SK-N-SH (cell line): Measurements from ENCODE around the gene AHDC1. TPM values are rescaled to one million over a fixed set of nuclear protein-coding genes. Genes with fewer than 3 reads are reported as not detected.

ENCODE experiments used
- CTCF ChIA-PET: fragments of 300-600, 350-600 bp; formaldehyde crosslinking; extraction: SDS; loops from one replicate; lab custom pipeline; 2021; lab: Yijun Ruan, JAX
- POLR2A ChIA-PET: fragments of 350-600 bp; sonication (Branson Sonifier 250); formaldehyde crosslinking; extraction: SDS; loops from one replicate; lab custom pipeline; 2020; ENCODE audit warnings: antibody characterized with exemption, inconsistent platforms; lab: Yijun Ruan, JAX
- DNase-seq: peaks from one replicate; pipeline ENCODE4 v3.0.0; 2012
- H2AFZ ChIP-seq: fragments of 200-600 bp; sonication (generic); 2 replicates; pipeline ENCODE4 v1.8.1; 2016; ENCODE audit warnings: antibody characterized with exemption, mild to moderate bottlenecking, low read depth
- H3F3A ChIP-seq: fragments of 200-600 bp; sonication (generic); replicated peaks from 2 replicates; pipeline ENCODE3; 2016; ENCODE audit warnings: antibody characterized with exemption, mild to moderate bottlenecking; ENCODE audit not compliant: insufficient read depth
- H3K27ac ChIP-seq, 2 experiments: fragments of 200-500 bp in 1 of 2; fragments of 200-600 bp in 1 of 2; sonication (Bioruptor generic) in 1 of 2; sonication (generic), shearing (Covaris generic) in 1 of 2; 2 replicates each; pipeline versions ENCODE4 v1.5.1 to v1.6.1; 2014 to 2016; ENCODE audit warnings: low read depth in 2 of 2, inconsistent platforms in 1 of 2, low read length in 1 of 2, mild to moderate bottlenecking in 1 of 2, mixed read lengths in 1 of 2
- H3K27me3 ChIP-seq: fragments of 200-600 bp; sonication (generic), shearing (Covaris generic); 2 replicates; pipeline ENCODE4 v1.6.1; 2016; ENCODE audit warnings: mixed run types; ENCODE audit not compliant: insufficient read depth
- H3K36me3 ChIP-seq, 2 experiments: fragments of 200-500 bp in 1 of 2; fragments of 200-600 bp in 1 of 2; sonication (Bioruptor generic) in 1 of 2; sonication (generic) in 1 of 2; replicated peaks in 1 of 2; 2 replicates each; pipeline versions ENCODE3 to v1.5.1; 2014 to 2016; ENCODE audit warnings: low read length in 1 of 2, mild to moderate bottlenecking in 1 of 2; ENCODE audit not compliant: insufficient read depth in 2 of 2, control insufficient read depth in 1 of 2
- H3K4me1 ChIP-seq, 2 experiments: fragments of 200-500 bp in 1 of 2; fragments of 200-600 bp in 1 of 2; sonication (Bioruptor generic) in 1 of 2; sonication (generic), shearing (Covaris generic) in 1 of 2; 2 replicates each; pipeline versions ENCODE4 v1.5.1 to v1.6.1; 2014 to 2016; ENCODE audit warnings: low read depth in 1 of 2, low read length in 1 of 2, mixed run types in 1 of 2; ENCODE audit not compliant: insufficient read depth in 2 of 2, control insufficient read depth in 1 of 2
- H3K4me2 ChIP-seq: fragments of 200-600 bp; sonication (generic), shearing (Covaris generic); 2 replicates; pipeline ENCODE4 v1.6.1; 2017; ENCODE audit warnings: mixed run types
- H3K4me3 ChIP-seq, 2 experiments: fragments of 200-500 bp in 1 of 2; fragments of 200-600 bp in 1 of 2; sonication (Bioruptor generic) in 1 of 2; sonication (generic), shearing (Covaris generic) in 1 of 2; 2 replicates each; pipeline versions ENCODE4 v1.5.1 to v1.8.1; 2014 to 2016; ENCODE audit warnings: low read depth in 2 of 2, inconsistent platforms in 1 of 2, low read length in 1 of 2, mild to moderate bottlenecking in 1 of 2, mixed read lengths in 1 of 2, moderate library complexity in 1 of 2
- H3K79me2 ChIP-seq: fragments of 200-600 bp; sonication (generic); 2 replicates; pipeline ENCODE4 v1.8.1; 2017; ENCODE audit warnings: mild to moderate bottlenecking; ENCODE audit not compliant: insufficient read depth
- H3K9ac ChIP-seq: fragments of 200-600 bp; sonication (generic); 2 replicates; pipeline ENCODE4 v1.6.1; 2017; ENCODE audit warnings: mixed run types
- H3K9me2 ChIP-seq: fragments of 200-600 bp; sonication (generic); 2 replicates; pipeline ENCODE4 v1.6.1; 2017; ENCODE audit warnings: mixed run types
- H3K9me3 ChIP-seq: fragments of 200-600 bp; sonication (generic); 2 replicates; pipeline ENCODE4 v1.6.1; 2017; ENCODE audit warnings: mixed run types, mild to moderate bottlenecking, moderate library complexity
- H4K20me1 ChIP-seq: fragments of 200-600 bp; sonication (generic); 2 replicates; pipeline ENCODE4 v1.6.1; 2017; ENCODE audit warnings: mild to moderate bottlenecking, mixed run types; ENCODE audit not compliant: insufficient read depth
- CHD2 ChIP-seq: fragments of 150-350 bp; IDR thresholded peaks from 2 replicates; pipeline ENCODE4 v1.6.1; 2018; ENCODE audit warnings: low read length; ENCODE audit not compliant: partially characterized antibody
- ELF1 ChIP-seq: IDR thresholded peaks from 2 replicates; pipeline ENCODE4 v1.4.0; 2012
- FOXM1 ChIP-seq: IDR thresholded peaks from 2 replicates; pipeline ENCODE4 v1.4.0; 2012; ENCODE audit warnings: low read depth, mild to moderate bottlenecking
- GABPA ChIP-seq: IDR thresholded peaks from 2 replicates; pipeline ENCODE4 v1.4.0; 2012; ENCODE audit warnings: low read depth, mild to moderate bottlenecking
- GATA2 ChIP-seq: sonication (generic); formaldehyde crosslinking; IDR thresholded peaks from 2 replicates; pipeline ENCODE4 v1.5.0; 2020; ENCODE audit warnings: mild to moderate bottlenecking, missing genetic modification reagents
- JUND ChIP-seq: IDR thresholded peaks from 2 replicates; pipeline ENCODE4 v1.4.0; 2012
- MXI1 ChIP-seq: IDR thresholded peaks from 2 replicates; pipeline ENCODE4 v1.6.1; 2012; ENCODE audit warnings: mild to moderate bottlenecking, low read depth, low read length, improper control_type of control experiment
- NFIC ChIP-seq: IDR thresholded peaks from 2 replicates; pipeline ENCODE4 v1.4.0; 2012; ENCODE audit warnings: borderline replicate concordance
- RAD21 ChIP-seq: IDR thresholded peaks from 2 replicates; pipeline ENCODE4 v1.6.1; 2012; ENCODE audit warnings: mild to moderate bottlenecking, low read length
- RCOR1 ChIP-seq: fragments of 150-350 bp; IDR thresholded peaks from 2 replicates; pipeline ENCODE4 v1.6.1; 2017; ENCODE audit warnings: antibody characterized with exemption, low read length
- RFX5 ChIP-seq: IDR thresholded peaks from 2 replicates; pipeline ENCODE4 v1.6.1; 2012; ENCODE audit warnings: mild to moderate bottlenecking, improper control_type of control experiment, low read length
- TAF1 ChIP-seq: IDR thresholded peaks from 2 replicates; pipeline ENCODE4 v1.6.1; 2012; ENCODE audit warnings: low read depth, mild to moderate bottlenecking, low read length, moderate library complexity, borderline replicate concordance
- TEAD4 ChIP-seq: IDR thresholded peaks from 2 replicates; pipeline ENCODE4 v1.4.0; 2012; ENCODE audit warnings: mild to moderate bottlenecking, borderline replicate concordance; ENCODE audit not compliant: insufficient read depth
- WGBS: methylation state at CpG from one replicate; pipeline ENCODE4 v1.1.6; 2017; ENCODE audit warnings: low lambda C conversion rate; 5-methylcytosine and 5-hydroxymethylcytosine counted together
- polyA plus RNA-seq, 3 experiments: library from polyadenylated mRNA; depleted of rRNA; stranded (reverse); fragments of >200 nt; gene quantifications; 2 replicates each; pipeline ENCODE4 v1.2.3, GENCODE V29; 2012
- TF ChIP-seq, protein P1 (sequence below): fragments of 150-350 bp; IDR thresholded peaks from 2 replicates; pipeline ENCODE4 v1.6.1; 2016; ENCODE audit warnings: mild to moderate bottlenecking, low read depth, low read length
- TF ChIP-seq, protein P2 (sequence below): fragments of 150-350 bp; IDR thresholded peaks from 2 replicates; pipeline ENCODE4 v1.6.1; 2017; ENCODE audit warnings: antibody characterized with exemption, low read length, low read depth, borderline replicate concordance
- TF ChIP-seq, protein P3 (sequence below): IDR thresholded peaks from 2 replicates; pipeline ENCODE4 v1.4.0; 2012; ENCODE audit warnings: low read depth
- TF ChIP-seq, protein P4 (sequence below): IDR thresholded peaks from 2 replicates; pipeline ENCODE4 v1.6.1; 2012; ENCODE audit warnings: mild to moderate bottlenecking, low read depth, low read length, moderate library complexity

Gene AHDC1
- polyA plus RNA-seq, 1 of the 3 experiments (the other 2 are of a cell fraction): 8.5 TPM

DNA sequence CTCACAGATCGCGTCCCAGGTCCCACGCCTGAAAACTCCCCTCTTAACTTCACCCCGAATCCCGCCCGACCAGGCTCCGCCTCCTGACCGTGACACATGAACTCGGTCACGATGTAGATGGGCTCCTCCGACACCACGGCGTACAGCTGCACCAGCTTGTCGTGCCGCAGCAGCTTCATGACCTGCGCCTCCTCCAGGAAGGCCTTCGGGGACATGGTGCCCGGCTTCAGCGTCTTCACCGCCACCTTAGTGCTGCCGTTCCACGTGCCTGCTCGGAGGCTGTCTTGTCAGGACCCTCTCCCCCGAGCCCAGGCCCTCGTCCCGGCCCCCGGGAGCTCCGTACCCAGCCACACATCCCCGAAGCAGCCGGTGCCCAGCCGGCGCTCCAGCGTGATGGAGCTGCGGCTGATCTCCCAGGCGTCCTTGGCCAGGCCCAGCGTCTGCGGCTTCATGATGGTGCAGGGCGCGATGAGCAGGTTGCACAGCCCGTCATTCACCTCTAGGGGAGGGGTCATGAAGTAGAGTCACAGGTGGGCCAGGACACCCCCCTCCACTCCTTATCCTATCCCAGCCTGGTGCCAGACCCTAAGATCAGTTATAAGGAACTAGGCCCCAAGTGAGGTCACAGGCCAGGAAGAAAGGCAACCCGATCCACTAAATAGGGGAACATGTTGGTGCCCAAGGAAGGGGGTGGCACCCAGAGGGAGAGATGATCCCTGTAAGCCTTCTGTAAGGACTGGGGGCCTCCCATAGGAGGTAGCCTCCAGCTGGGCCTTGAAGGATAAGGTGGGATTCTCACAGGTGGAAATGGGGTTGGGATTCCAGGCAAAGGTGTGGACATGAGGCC lies 11.6 kb upstream of the AHDC1 start:
- 77% methylated on average over 20 of the region's 41 CpGs for WGBS
- H3K9me2 ChIP-seq: no peaks in the 10 kb centered on the region
- no peaks in the 10 kb centered on the region for H3K79me2 ChIP-seq
- no peak overlapping the region for H3K9ac ChIP-seq
- H3K27ac ChIP-seq: no peak overlapping the region
- DNase-seq: no peak
- CTCF ChIA-PET: interaction anchor here (2.1 to 27.7 kb wide), 4 partner anchors 9 to 220 kb away, joined by 6 to 603 read pairs (median 296); partner anchors contain the start of genes AHDC1 and IFI6
- H3K4me2 ChIP-seq: no peak overlapping the region
- H3K27me3 ChIP-seq: no peaks in the 10 kb centered on the region
- TF ChIP-seq RFX5: no peak
- TF ChIP-seq GATA2: no peak
- TF ChIP-seq RCOR1: no peak
- TF ChIP-seq FOXM1: no peak
- no peak for TF ChIP-seq TAF1
- TF ChIP-seq ELF1: no peak
- TF ChIP-seq GABPA: no peak
- no peak for TF ChIP-seq TEAD4
- no peak for TF ChIP-seq MXI1
- TF ChIP-seq, protein P1, sequence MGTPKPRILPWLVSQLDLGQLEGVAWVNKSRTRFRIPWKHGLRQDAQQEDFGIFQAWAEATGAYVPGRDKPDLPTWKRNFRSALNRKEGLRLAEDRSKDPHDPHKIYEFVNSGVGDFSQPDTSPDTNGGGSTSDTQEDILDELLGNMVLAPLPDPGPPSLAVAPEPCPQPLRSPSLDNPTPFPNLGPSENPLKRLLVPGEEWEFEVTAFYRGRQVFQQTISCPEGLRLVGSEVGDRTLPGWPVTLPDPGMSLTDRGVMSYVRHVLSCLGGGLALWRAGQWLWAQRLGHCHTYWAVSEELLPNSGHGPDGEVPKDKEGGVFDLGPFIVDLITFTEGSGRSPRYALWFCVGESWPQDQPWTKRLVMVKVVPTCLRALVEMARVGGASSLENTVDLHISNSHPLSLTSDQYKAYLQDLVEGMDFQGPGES: no peak
- no peak for TF ChIP-seq CHD2
- no peaks in the 10 kb centered on the region for H4K20me1 ChIP-seq
- no peaks in the 10 kb centered on the region for H3K9me3 ChIP-seq
- H3K4me1 ChIP-seq: peaks cover 0 to 6% of the 10 kb centered on the region in 2 experiments; a peak in 1 of 4 replicates
- no peaks in the 10 kb centered on the region for H3K36me3 ChIP-seq
- no peak overlapping the region for H3K4me3 ChIP-seq
- POLR2A ChIA-PET: no interaction called here
- no peaks in the 10 kb centered on the region for H3F3A ChIP-seq
- no peak overlapping the region for H2AFZ ChIP-seq

DNA sequence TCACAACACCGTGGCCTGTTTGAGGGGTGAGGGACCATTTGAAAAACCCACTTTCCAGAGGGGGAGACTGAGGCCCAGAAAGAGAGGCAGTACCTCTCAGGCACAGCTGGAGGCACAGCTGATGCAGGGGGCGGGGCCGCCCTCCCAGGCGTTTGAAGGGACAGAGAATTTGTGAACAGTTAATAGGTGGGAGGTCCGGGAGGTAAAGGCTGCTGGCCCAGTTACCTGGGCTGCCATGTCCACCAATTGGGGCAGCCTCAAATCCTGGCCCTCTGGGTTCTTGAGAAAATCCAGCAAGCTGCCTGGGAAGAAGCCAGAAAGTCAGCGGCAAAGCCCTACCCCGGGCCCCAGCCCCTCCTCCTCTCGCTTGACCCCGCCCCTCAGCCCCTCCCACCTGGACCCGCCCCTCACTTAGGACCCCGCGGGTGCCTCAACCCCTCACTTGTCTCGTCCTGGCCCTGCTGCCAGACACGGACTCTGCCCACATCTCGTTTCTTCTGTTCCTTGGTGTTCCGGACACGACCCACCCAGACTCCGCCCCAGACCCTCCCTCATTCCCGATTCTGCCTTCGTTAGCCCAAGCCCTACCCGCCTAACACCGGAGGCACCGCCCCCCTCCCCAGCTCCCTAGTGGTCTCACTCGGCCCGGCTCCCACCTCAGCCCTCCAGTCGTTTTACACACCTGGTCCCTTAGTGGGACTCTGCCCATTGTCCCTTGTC lies 10.8 kb upstream of the AHDC1 start:
- Histone ChIP-seq H3K9me3 (no peaks in the 10 kb centered on the region), H3K79me2 (no peaks in the 10 kb centered on the region), H2AFZ (no peak overlapping the region), H3K27ac (no peak overlapping the region), H3K27me3 (no peaks in the 10 kb centered on the region), H3K36me3 (no peaks in the 10 kb centered on the region), H3F3A (no peaks in the 10 kb centered on the region), H4K20me1 (no peaks in the 10 kb centered on the region), H3K4me3 (no peak overlapping the region), H3K9ac (no peak overlapping the region), H3K4me2 (no peak overlapping the region), H3K4me1 (peaks cover 0 to 6% of the 10 kb centered on the region in 2 experiments; a peak in 1 of 4 replicates), H3K9me2 (no peaks in the 10 kb centered on the region)
- peak; percentile 63 for DNase-seq
- no peak for TF ChIP-seq TEAD4
- no peak for TF ChIP-seq RFX5
- TF ChIP-seq MXI1: no peak
- TF ChIP-seq, protein P2, sequence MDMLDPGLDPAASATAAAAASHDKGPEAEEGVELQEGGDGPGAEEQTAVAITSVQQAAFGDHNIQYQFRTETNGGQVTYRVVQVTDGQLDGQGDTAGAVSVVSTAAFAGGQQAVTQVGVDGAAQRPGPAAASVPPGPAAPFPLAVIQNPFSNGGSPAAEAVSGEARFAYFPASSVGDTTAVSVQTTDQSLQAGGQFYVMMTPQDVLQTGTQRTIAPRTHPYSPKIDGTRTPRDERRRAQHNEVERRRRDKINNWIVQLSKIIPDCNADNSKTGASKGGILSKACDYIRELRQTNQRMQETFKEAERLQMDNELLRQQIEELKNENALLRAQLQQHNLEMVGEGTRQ: no peak
- TF ChIP-seq, protein P3, sequence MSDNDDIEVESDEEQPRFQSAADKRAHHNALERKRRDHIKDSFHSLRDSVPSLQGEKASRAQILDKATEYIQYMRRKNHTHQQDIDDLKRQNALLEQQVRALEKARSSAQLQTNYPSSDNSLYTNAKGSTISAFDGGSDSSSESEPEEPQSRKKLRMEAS: no peak
- no peak for TF ChIP-seq JUND
- TF ChIP-seq, protein P4, sequence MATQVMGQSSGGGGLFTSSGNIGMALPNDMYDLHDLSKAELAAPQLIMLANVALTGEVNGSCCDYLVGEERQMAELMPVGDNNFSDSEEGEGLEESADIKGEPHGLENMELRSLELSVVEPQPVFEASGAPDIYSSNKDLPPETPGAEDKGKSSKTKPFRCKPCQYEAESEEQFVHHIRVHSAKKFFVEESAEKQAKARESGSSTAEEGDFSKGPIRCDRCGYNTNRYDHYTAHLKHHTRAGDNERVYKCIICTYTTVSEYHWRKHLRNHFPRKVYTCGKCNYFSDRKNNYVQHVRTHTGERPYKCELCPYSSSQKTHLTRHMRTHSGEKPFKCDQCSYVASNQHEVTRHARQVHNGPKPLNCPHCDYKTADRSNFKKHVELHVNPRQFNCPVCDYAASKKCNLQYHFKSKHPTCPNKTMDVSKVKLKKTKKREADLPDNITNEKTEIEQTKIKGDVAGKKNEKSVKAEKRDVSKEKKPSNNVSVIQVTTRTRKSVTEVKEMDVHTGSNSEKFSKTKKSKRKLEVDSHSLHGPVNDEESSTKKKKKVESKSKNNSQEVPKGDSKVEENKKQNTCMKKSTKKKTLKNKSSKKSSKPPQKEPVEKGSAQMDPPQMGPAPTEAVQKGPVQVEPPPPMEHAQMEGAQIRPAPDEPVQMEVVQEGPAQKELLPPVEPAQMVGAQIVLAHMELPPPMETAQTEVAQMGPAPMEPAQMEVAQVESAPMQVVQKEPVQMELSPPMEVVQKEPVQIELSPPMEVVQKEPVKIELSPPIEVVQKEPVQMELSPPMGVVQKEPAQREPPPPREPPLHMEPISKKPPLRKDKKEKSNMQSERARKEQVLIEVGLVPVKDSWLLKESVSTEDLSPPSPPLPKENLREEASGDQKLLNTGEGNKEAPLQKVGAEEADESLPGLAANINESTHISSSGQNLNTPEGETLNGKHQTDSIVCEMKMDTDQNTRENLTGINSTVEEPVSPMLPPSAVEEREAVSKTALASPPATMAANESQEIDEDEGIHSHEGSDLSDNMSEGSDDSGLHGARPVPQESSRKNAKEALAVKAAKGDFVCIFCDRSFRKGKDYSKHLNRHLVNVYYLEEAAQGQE: no peak
- no peak for TF ChIP-seq TAF1
- no peak for TF ChIP-seq NFIC
- no peak for TF ChIP-seq RAD21
- ChIA-PET CTCF (interaction anchor here (1.0 to 27.7 kb wide), 5 partner anchors 8 to 319 kb away, joined by 3 to 603 read pairs (median 67); partner anchors contain the start of genes AHDC1 and IFI6), POLR2A (no interaction called here)
- WGBS: 39% methylated on average over 17 of the region's 26 CpGs
